Right lobe of liver (tissue), 6 donors: ENCODE data around the gene GRIN2A. TPM values are rescaled to one million over a fixed set of nuclear protein-coding genes. Genes with fewer than 3 reads are reported as not detected.
A peak's percentile ranks its signal among the peaks of the same experiment; 100 is the strongest.

Experiments used
- ATAC-seq, 4 donors: fragments of 200-7000 bp; cut with Tn5 transposase; one replicate each; pipeline ENCODE4 v1.9.1; 2020; ENCODE audit warnings: mild to moderate bottlenecking in 4 of 4, moderate library complexity in 4 of 4
- DNase-seq, 3 donors: peaks; one replicate each; pipeline ENCODE4 v3.0.0-alpha.2; 2020
- H3K27ac ChIP-seq, 3 donors: fragments of 200-600 bp; one replicate each; pipeline ENCODE4 v1.8.0; 2022
- H3K27me3 ChIP-seq, 2 donors: fragments of 200-600 bp; one replicate each; pipeline ENCODE4 v1.8.0; 2022
- H3K36me3 ChIP-seq, 4 donors: fragments of 200-600 bp; sonication (generic) in 1 of 4; one replicate each; pipeline versions ENCODE4 v1.5.1 to v1.8.0; 2017 to 2022; ENCODE audit warnings: control low read depth in 1 of 4
- H3K4me1 ChIP-seq, 4 donors: fragments of 200-600 bp; sonication (generic) in 1 of 4; one replicate each; pipeline versions ENCODE4 v1.5.1 to v1.8.0; 2017 to 2022; ENCODE audit warnings: control low read depth in 1 of 4
- H3K4me3 ChIP-seq, 3 donors: fragments of 200-600 bp; one replicate each; pipeline ENCODE4 v1.8.0; 2022
- H3K9me3 ChIP-seq, 4 donors: fragments of 200-600 bp; sonication (generic) in 1 of 4; one replicate each; pipeline versions ENCODE4 v1.5.1 to v1.8.0; 2017 to 2022; ENCODE audit warnings: control low read depth in 1 of 4
- POLR2A ChIP-seq: fragments of 450-650 bp; IDR thresholded peaks from one replicate; pipeline ENCODE4 v1.6.1; 2017; ENCODE audit warnings: antibody characterized with exemption, mild to moderate bottlenecking
- WGBS: methylation state at CpG from one replicate; pipeline ENCODE4 v1.1.6; 2018; ENCODE audit warnings: low coverage, low lambda C conversion rate; ENCODE audit not compliant: insufficient coverage; ENCODE audit errors: missing lambda C conversion rate; 5-methylcytosine and 5-hydroxymethylcytosine counted together
- intact Hi-C, 2 donors: fragments of 100-400 bp; cut with DNase I; formaldehyde crosslinking; loops; one replicate each; pipeline versions ENCODE4 v1.11.2 to v1.14.1; 2022
- total RNA-seq, 6 experiments: library from RNA; depleted of rRNA in 2 of 6; stranded (reverse); fragments of >200 nt in 2 of 6; fragmentation: NEBNext Ultra II Directional in 3 of 6; extraction: Animal tissue kit (Norgen Biotek cat#: 25700) in 3 of 6; gene quantifications; one replicate each; pipeline versions ENCODE4 v1.1.0 to v1.2.4, GENCODE V29; 2016 to 2023
- TF ChIP-seq, protein P1 (sequence below), 4 donors: fragments of 200-600 bp in 3 of 4; fragments of 450-650 bp in 1 of 4; IDR thresholded peaks; one replicate each; pipeline versions ENCODE4 v1.5.1 to v1.8.0; 2016 to 2022; ENCODE audit warnings: antibody characterized with exemption in 4 of 4, mild to moderate bottlenecking in 2 of 4
- donor health status: DM: no; HTN: yes; CAD: no.
- donor health status: DM: no; HTN: no; CAD: no.
- donor health status: DM: no; HTN: no; CAD: no.
- donor health status: DM: no; HTN: yes; CAD: no.
- donor health status: DM: no; HTN: yes; CAD: no.

Gene GRIN2A
- total RNA-seq, 6 experiments from 2014 or later = not detected

DNA sequence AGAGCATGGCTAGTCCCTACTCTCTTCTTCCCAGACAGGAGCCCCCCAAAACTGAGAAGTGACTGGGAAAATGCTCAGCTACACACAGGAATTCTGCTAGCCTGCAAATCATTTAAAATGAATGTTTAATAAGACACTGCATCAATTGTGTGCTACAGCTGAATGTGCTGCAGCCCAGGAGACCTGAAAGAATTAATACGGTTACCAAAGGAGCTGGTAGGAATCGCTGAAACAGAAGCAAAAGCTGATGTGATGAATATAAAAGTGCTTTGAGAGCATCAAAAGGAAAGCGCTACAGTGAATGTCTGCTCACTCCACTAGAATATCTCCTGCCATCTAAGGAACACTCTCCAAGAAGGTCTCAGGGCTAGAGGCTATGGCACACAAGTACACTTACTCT is 3.7 kb downstream of the GRIN2A start:
- intact Hi-C loops = loop anchor here in 1 of 2 donors (5.0 kb wide), 1 partner anchor 461 kb away; no protein-coding TSS in a partner anchor
- Histone ChIP-seq H3K4me1 (peaks cover 0 to 15% (median 4%) of the 10 kb centered on the region in 4 donors), H3K27me3 (peaks cover 0 to 19% of the 10 kb centered on the region in 2 donors), H3K9me3 (no peaks in the 10 kb centered on the region), H3K27ac (no peak overlapping the region), H3K4me3 (no peak overlapping the region), H3K36me3 (no peaks in the 10 kb centered on the region)
- 57% methylated on average over 3 of the region's 3 CpGs for WGBS
- DNase-seq (no peak), ATAC-seq (no peak)
- TF ChIP-seq, protein P1, sequence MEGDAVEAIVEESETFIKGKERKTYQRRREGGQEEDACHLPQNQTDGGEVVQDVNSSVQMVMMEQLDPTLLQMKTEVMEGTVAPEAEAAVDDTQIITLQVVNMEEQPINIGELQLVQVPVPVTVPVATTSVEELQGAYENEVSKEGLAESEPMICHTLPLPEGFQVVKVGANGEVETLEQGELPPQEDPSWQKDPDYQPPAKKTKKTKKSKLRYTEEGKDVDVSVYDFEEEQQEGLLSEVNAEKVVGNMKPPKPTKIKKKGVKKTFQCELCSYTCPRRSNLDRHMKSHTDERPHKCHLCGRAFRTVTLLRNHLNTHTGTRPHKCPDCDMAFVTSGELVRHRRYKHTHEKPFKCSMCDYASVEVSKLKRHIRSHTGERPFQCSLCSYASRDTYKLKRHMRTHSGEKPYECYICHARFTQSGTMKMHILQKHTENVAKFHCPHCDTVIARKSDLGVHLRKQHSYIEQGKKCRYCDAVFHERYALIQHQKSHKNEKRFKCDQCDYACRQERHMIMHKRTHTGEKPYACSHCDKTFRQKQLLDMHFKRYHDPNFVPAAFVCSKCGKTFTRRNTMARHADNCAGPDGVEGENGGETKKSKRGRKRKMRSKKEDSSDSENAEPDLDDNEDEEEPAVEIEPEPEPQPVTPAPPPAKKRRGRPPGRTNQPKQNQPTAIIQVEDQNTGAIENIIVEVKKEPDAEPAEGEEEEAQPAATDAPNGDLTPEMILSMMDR (IDR thresholded peaks at IDR 0.05) = no peak
- TF ChIP-seq POLR2A = no peak

DNA sequence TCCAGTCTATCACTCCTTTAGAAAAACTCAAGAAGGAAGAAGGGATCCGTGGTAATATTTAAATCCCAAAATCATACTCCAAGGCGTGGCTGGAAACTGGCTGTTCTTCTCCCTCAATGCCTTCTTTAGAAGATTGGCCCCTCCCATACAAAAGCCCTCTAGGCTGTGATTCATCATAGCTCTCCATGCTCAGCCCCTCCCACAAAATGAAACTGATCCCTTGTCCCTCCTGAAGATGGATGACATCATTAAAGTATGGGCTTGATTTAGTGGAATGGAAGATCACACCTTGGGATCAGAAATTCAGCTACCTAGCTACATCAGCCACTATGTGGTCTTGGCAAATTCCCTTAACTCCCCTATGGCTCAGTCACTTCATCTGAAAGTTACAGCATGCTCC is 4.1 kb downstream of the GRIN2A start:
- WGBS = 83% methylated on average over 2 of the region's 2 CpGs
- TF ChIP-seq, protein P1 (IDR thresholded peaks at IDR 0.05) = no peak
- TF ChIP-seq POLR2A = no peak
- intact Hi-C loops = loop anchor here in 1 of 2 donors (5.0 kb wide), 1 partner anchor 461 kb away; no protein-coding TSS in a partner anchor
- no peak for DNase-seq
- Histone ChIP-seq H3K4me3 (no peak overlapping the region), H3K27me3 (peaks cover 0 to 18% of the 10 kb centered on the region in 2 donors), H3K36me3 (no peaks in the 10 kb centered on the region), H3K27ac (no peak overlapping the region), H3K9me3 (no peaks in the 10 kb centered on the region), H3K4me1 (peaks cover 0 to 15% (median 3%) of the 10 kb centered on the region in 4 donors)
- ATAC-seq = no peak

DNA sequence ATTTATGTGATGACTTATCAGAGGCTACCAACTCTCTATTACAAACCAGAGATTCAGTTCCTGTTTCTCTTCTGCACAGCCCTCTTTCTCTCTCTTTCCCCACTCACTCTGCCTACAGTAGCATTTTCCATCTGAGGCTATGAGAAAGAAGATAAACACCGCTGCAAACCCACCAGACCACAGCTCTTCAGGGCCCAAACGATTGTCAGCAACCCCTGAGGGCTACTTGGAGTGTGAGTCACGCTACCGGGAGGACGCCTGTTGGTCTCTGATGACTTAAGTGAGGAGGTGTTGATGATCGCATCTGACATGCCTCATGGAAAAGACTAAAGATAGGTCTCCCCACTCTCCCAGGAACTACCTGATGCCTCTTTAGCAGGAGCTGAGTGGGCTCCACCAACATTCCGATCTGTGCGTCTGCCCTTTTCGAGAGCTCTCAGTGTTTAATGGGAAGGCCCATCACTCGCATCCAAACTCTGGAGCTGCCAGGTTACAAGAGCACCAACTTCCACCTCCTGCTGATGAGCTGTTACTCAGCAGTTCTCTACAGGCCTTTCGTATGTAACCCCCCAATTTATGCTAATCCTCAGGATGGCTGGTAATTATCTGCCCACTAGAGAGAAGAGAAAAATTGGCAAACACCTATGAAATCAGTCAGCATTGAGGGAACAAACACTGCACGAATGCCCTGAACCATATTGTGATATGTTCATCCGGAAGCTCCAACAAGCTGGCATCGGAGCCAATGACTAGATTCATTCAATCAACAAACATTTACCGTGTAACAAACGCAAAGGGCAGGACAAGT is 9.2 kb downstream of the GRIN2A start:
- no peaks in the 10 kb centered on the region for H3K36me3 ChIP-seq
- no peaks in the 10 kb centered on the region for H3K27me3 ChIP-seq
- no peak for ATAC-seq
- H3K27ac ChIP-seq = no peak overlapping the region
- no peak for DNase-seq
- no peaks in the 10 kb centered on the region for H3K4me1 ChIP-seq
- no peaks in the 10 kb centered on the region for H3K9me3 ChIP-seq
- 73% methylated on average over 15 of the region's 16 CpGs for WGBS
- no peak for TF ChIP-seq POLR2A
- TF ChIP-seq, protein P1 (IDR thresholded peaks at IDR 0.05) = no peak
- no peak overlapping the region for H3K4me3 ChIP-seq
- intact Hi-C loops = no loop called here

DNA sequence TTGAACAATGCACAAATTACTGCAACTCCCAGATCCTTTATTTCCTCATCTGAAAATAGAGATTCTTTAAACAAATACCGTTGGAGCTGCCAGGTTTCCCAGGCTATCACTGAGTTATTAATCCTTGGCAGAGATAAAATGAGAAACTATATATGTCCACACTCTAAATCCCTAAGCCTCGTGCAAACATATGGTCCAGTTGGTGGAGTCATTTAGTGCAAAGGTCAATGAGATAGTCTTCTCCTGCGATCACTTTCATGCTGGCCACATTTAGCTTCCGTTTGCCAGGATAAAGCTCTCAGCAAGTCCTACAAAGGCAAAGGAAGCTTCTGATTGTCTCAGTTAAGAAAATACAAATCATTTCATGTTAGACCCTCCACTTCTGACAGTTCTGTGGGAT is 11.0 kb downstream of the GRIN2A start:
- ATAC-seq (peak in 1 of 4 donors; percentile 31), DNase-seq (no peak)
- Histone ChIP-seq H3K9me3 (no peaks in the 10 kb centered on the region), H3K27ac (no peak overlapping the region), H3K27me3 (no peaks in the 10 kb centered on the region), H3K36me3 (no peaks in the 10 kb centered on the region), H3K4me1 (no peaks in the 10 kb centered on the region), H3K4me3 (no peak overlapping the region)
- TF ChIP-seq, protein P1 (IDR thresholded peaks at IDR 0.05) = no peak
- no peak for TF ChIP-seq POLR2A
- intact Hi-C loops = no loop called here
- 43% methylated on average over 4 of the region's 4 CpGs for WGBS
